ENCODE results near the gene IFT57.

The IFT57 gene

GRCh38 chr3:108125550-108126071 is 96.6 kb downstream of the IFT57 start:
- peak; percentile 29 for DNase-seq (ENCODE audit: low read depth, low spot score)

GRCh38 chr3:108125153-108125543 is 97.1 kb downstream of the IFT57 start:
- DNase-seq (ENCODE audit: low read depth, low spot score), result no peak

- peak; percentile 55 for DNase-seq (ENCODE audit: low read depth, low spot score)
Measured at GRCh38 chr3:108124337-108125152, 97.7 kb downstream of the IFT57 start.

DNA sequence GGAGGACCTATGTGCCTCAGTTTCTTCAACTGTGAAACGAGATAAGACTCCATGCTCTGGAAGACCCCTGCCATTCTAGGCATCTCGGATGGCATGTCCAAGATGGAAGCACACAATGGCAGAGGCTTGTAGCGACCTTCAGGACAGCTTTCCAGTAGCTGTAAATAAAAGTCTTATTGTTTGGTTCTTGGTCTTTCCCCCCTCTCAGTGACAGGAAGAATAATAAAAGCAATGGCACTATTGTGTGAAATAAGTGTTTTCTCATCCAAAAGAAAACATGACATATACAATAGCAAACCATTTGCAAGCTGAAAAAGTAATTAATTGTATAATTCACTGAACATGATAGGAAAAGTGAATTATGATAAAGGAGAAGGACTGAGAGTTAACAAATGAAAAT is 98.9 kb downstream of the IFT57 start:
- DNase-seq (ENCODE audit: low read depth, low spot score), result no peak

DNA sequence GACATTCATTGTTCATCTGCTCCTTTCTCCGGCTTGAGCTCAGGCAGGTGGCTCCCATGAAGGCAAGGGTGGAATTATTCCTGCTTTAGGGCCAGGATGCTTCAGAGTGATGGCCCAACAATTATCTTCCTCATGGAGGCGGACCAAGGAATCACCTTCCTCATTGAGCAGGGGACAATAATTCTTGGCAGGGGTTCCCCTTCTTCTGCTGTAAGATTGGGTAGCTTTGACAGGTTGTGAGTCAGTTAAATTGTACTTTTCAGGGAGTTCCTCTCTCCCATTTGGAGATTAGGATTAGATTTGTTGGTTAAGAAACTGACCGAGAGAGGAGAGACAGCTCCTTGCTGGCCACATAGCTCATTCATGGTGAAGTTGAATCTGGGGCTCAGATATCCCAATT is 99.9 kb downstream of the IFT57 start:
- no peak for DNase-seq (ENCODE audit: low read depth, low spot score)

DNA sequence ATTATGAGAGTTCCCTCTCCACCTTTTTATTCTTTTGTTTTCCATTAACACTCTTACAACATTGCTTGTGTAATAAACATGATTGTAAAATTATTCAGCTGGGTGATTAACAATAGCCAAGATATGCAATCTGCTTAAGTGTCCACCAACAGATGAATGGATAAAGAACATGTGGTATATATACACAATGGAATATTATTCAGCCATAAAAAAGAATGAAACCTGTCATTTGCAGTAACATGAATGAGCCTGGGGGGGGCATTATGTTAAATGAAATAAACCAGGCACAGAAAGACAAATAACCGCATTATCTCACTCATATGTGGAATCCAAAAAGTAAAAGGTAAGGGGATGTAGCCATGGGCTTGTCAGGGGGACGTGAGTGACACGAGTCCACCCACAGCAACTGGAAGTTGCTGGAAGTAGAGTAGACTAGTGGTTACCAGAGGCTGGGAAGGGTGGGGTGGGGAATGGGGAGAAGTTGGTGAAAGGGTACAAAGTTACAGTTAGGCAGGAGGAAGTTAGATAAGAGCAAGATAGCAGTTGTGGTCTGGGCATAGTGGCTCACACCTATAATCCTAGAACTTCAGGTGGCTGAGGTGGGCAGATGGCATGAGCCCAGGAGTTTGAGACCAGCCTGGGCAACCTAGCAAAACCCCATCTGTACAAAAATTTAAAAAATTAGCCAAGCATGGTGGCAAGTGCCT is 102.7 kb downstream of the IFT57 start:
- DNase-seq (ENCODE audit: low read depth, low spot score), result no peak

DNA sequence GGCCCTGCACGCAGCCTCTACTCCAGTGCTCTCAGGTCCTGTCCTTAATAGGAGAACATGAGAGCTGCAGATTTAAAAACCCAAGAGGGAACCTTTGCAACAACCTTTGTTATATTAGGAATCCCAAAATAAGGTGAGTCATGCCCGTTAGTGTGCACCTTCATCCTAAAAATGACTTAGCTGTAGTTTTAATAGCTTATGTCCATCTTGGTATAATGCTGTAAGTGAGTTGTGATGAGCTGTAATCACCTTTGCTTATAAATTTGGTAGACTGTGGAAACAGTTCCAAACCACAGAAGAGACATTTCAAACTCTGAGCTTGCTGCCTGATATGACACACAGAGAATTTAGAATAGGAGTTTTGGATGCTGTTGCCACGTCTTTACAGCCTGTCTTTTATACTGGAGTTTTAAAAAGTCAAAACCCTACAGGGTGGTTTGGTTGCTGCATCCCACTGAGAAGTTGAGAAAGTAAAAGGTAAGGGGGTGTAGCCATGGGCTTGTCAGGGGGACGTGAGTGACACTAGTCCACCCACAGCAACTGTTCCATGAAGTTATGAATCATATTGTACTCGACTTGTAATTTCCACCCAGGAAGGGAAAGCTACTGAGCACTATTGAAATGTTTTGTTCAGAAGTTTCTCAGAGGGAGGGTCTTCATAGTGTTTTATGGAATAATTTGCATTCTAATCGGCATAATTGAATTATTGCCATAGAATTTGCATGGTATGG is 104.0 kb downstream of the IFT57 start:
- DNase-seq (ENCODE audit: low read depth, low spot score), result no peak

DNA sequence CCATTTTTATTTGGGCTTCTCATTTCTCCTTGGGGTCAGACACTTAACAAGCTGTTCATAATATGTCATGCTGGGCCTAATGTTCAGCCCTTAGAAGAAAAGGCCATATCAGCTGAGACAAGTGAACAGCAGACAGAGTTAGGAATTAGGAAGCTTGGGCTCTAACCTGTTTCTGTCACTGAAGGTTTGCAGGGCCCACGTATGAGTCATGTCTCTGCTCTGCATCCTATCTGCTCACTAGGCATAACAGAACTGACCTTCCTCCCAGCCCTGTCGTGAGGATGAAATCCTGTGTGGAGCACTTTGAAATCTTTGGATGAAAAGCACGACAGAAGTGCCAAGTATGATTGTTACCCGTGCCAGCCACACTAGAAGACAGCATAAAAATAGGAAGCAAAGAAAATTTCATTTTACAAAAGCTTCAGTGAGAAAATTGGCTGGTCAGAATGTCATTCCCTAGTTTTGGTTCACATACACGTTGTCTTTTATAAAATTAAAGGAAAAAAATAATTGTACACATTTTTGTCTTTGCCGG is 104.9 kb downstream of the IFT57 start:
- DNase-seq (ENCODE audit: low read depth, low spot score), result no peak

GRCh38 chr3:108114423-108115065 is 107.7 kb downstream of the IFT57 start:
- DNase-seq (ENCODE audit: low read depth, low spot score), result no peak

DNA sequence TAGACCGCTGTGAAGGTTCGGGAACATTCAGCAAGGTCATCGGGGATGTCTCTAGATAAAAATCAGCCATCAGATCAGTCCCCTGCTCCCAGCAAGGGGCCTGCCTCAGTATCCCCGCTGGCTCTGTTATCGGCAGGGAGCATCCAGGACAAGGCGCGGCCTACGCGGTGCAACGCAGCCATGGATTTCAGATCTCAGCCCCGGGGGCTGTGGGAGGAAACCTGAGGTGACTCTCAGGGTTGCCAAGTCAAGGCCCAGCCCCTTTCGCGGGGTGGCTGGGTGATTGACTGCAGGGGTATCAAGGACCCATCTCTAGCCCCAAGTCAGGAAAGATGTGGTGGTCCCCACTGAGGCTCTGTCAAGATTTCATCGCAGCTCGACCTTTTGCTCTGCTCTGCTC is 108.2 kb downstream of the IFT57 start:
- no peak for DNase-seq (ENCODE audit: low read depth, low spot score)

GRCh38 chr3:108110934-108111333 is 111.3 kb downstream of the IFT57 start:
- no peak for DNase-seq (ENCODE audit: low read depth, low spot score)
